Breast epithelium (tissue), 4 donors: ENCODE data around the gene NUSAP1. TPM values are rescaled to one million over a fixed set of nuclear protein-coding genes. Genes with fewer than 3 reads are reported as not detected.

Experiments
- DNase-seq, 2 donors: peaks; one replicate each; pipeline ENCODE4 v3.0.0-alpha.2; 2019; ENCODE audit warnings: low spot score in 2 of 2
- H3K27ac ChIP-seq, 2 donors: fragments of 200-600 bp; sonication (generic) in 1 of 2; one replicate each; pipeline ENCODE4 v1.5.1; 2016 to 2019; ENCODE audit warnings: mild to moderate bottlenecking in 1 of 2
- H3K27me3 ChIP-seq, 2 donors: fragments of 200-600 bp; sonication (generic) in 1 of 2; one replicate each; pipeline versions ENCODE4 v1.5.1 to v1.6.0; 2017 to 2019; ENCODE audit warnings: control low read depth in 1 of 2, mild to moderate bottlenecking in 1 of 2
- H3K36me3 ChIP-seq: fragments of 200-600 bp; one replicate; pipeline ENCODE4 v1.5.1; 2019
- H3K4me1 ChIP-seq, 2 donors: fragments of 200-600 bp; sonication (generic); one replicate each; pipeline ENCODE4 v1.5.1; 2016 to 2019; ENCODE audit warnings: control low read depth in 1 of 2
- H3K4me3 ChIP-seq, 3 donors: fragments of 200-600 bp; sonication (generic); 1 replicate in 2 of 3; 2 replicates in 1 of 3; pipeline ENCODE4 v1.5.1; 2016 to 2019; ENCODE audit warnings: mild to moderate bottlenecking in 3 of 3, moderate library complexity in 2 of 3
- H3K9me3 ChIP-seq, 2 donors: fragments of 200-600 bp; sonication (generic) in 1 of 2; one replicate each; pipeline ENCODE4 v1.5.1; 2016 to 2019; ENCODE audit warnings: control low read depth in 1 of 2
- CTCF ChIP-seq, 3 donors: fragments of 450-650 bp; IDR thresholded peaks; one replicate each; pipeline ENCODE4 v1.5.1; 2016 to 2017; ENCODE audit warnings: antibody characterized with exemption in 3 of 3, mild to moderate bottlenecking in 3 of 3, moderate library complexity in 3 of 3
- POLR2A ChIP-seq: fragments of 450-650 bp; IDR thresholded peaks from one replicate; pipeline ENCODE4 v1.6.1; 2016; ENCODE audit warnings: antibody characterized with exemption, mild to moderate bottlenecking, moderate library complexity
- POLR2AphosphoS5 ChIP-seq, 3 donors: sonication (generic); formaldehyde crosslinking; IDR thresholded peaks; one replicate each; pipeline ENCODE4 v1.6.1; 2017; ENCODE audit warnings: antibody characterized with exemption in 3 of 3
- intact Hi-C: fragments of 100-400 bp; cut with DNase I; formaldehyde crosslinking; loops from one replicate; pipeline ENCODE4 v1.15.1; 2023; ENCODE audit warnings: low total_unique reads
- total RNA-seq, 3 donors: library from RNA; depleted of rRNA; stranded (reverse); fragments of >200 nt; gene quantifications; one replicate each; pipeline ENCODE4 v1.1.0, GENCODE V29; 2016

Gene NUSAP1
- total RNA-seq, 3 donors from 2014 or later = 5.0 to 8.2 (median 6.9) TPM

- Histone ChIP-seq H3K27me3 (no peaks in the 10 kb centered on the region), H3K4me1 (peaks cover 0 to 3% of the 10 kb centered on the region in 2 donors), H3K27ac (peak overlapping the region in 1 of 2 donors; percentile 13), H3K9me3 (no peaks in the 10 kb centered on the region), H3K4me3 (no peak overlapping the region), H3K36me3 (no peaks in the 10 kb centered on the region)
- TF ChIP-seq POLR2A (no peak), POLR2AphosphoS5 (IDR thresholded peaks at IDR 0.05) (no peak), CTCF (IDR thresholded peaks at IDR 0.05) (no peak)
- no peak for DNase-seq
- intact Hi-C loops = no loop called here
These were observed 5.2 kb downstream of the NUSAP1 start for GRCh38 chr15:41337631-41338522.

GRCh38 chr15:41340189-41340695 is 7.6 kb downstream of the NUSAP1 start:
- no peaks in the 10 kb centered on the region for H3K9me3 ChIP-seq
- H3K36me3 ChIP-seq = no peaks in the 10 kb centered on the region
- H3K4me1 ChIP-seq = no peaks in the 10 kb centered on the region
- TF ChIP-seq POLR2A (no peak), POLR2AphosphoS5 (IDR thresholded peaks at IDR 0.05) (no peak), CTCF (IDR thresholded peaks at IDR 0.05) (no peak)
- intact Hi-C loops = no loop called here
- H3K27me3 ChIP-seq = no peaks in the 10 kb centered on the region
- no peak for DNase-seq
- no peak overlapping the region for H3K27ac ChIP-seq
- no peak overlapping the region for H3K4me3 ChIP-seq

- H3K36me3 ChIP-seq = no peaks in the 10 kb centered on the region
- DNase-seq = no peak
- H3K4me3 ChIP-seq = no peak overlapping the region
- intact Hi-C loops = no loop called here
- no peak overlapping the region for H3K27ac ChIP-seq
- no peaks in the 10 kb centered on the region for H3K4me1 ChIP-seq
- no peaks in the 10 kb centered on the region for H3K27me3 ChIP-seq
- TF ChIP-seq POLR2AphosphoS5 (IDR thresholded peaks at IDR 0.05) = no peak
- TF ChIP-seq POLR2A = no peak
- TF ChIP-seq CTCF (IDR thresholded peaks at IDR 0.05) = no peak
- H3K9me3 ChIP-seq = no peaks in the 10 kb centered on the region
These were observed 8.8 kb downstream of the NUSAP1 start for GRCh38 chr15:41341519-41341918.

GRCh38 chr15:41347236-41347635 is 14.6 kb downstream of the NUSAP1 start:
- Histone ChIP-seq H3K27me3 (no peaks in the 10 kb centered on the region), H3K9me3 (no peaks in the 10 kb centered on the region), H3K4me3 (no peak overlapping the region), H3K36me3 (no peaks in the 10 kb centered on the region), H3K4me1 (no peaks in the 10 kb centered on the region), H3K27ac (no peak overlapping the region)
- intact Hi-C loops = no loop called here
- TF ChIP-seq POLR2A (no peak), CTCF (IDR thresholded peaks at IDR 0.05) (no peak), POLR2AphosphoS5 (IDR thresholded peaks at IDR 0.05) (no peak)
- DNase-seq = no peak

- DNase-seq = no peak
- H3K36me3 ChIP-seq = no peaks in the 10 kb centered on the region
- intact Hi-C loops = no loop called here
- H3K27me3 ChIP-seq = no peaks in the 10 kb centered on the region
- no peak overlapping the region for H3K27ac ChIP-seq
- TF ChIP-seq POLR2A (no peak), POLR2AphosphoS5 (IDR thresholded peaks at IDR 0.05) (no peak), CTCF (IDR thresholded peaks at IDR 0.05) (no peak)
- no peaks in the 10 kb centered on the region for H3K4me1 ChIP-seq
- H3K4me3 ChIP-seq = no peak overlapping the region
- no peaks in the 10 kb centered on the region for H3K9me3 ChIP-seq
These were observed 17.5 kb downstream of the NUSAP1 start for GRCh38 chr15:41350057-41350717.
